ENCODE results near the gene MAGI1. TPM values are rescaled to one million over a fixed set of nuclear protein-coding genes. Genes with fewer than 3 reads are reported as not detected.

The MAGI1 gene
- total RNA-seq, 3 donors from 2014 or later (not counting 1 experiment from before 2014, with no cell fraction given): not detected

DNA sequence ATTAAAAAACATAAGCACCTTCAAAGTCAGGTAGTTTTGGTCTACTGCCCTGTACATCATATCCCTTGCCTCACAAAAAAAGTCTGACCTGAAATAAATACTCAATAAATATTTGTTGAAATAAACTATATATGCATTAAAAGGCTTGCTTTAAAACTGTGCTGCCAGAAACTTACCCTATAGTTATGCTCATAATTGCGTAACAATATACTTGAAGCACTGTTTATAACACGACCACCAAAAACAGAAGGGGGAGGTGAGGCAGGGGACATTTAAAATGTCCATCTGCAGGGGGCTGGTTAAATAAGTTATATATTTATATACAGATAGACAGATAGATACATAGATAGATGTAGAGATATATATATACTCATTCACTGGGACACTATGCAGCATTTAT, 549.5 kb downstream of the MAGI1 start:
- no peak overlapping the region for H3K4me3 Mint-ChIP-seq
- H3K9me3 Mint-ChIP-seq: peaks cover 9 to 12% of the 10 kb centered on the region in 2 donors
- no peak overlapping the region for H3K27ac Mint-ChIP-seq
- intact Hi-C loops (cut with micrococcal nuclease): no loop called here
- no peaks in the 10 kb centered on the region for H3K4me1 Mint-ChIP-seq
- H3K4me3 ChIP-seq (ENCODE audit: low read length): no peak overlapping the region
- ATAC-seq (no peak), DNase-seq (no peak)
- H3K9me3 ChIP-seq (ENCODE audit: control insufficient read depth, insufficient read depth, low read length): no peaks in the 10 kb centered on the region
- H3K36me3 Mint-ChIP-seq: no peaks in the 10 kb centered on the region
- H3K36me3 ChIP-seq (ENCODE audit: control insufficient read depth, insufficient read depth, low read length): no peaks in the 10 kb centered on the region
- H3K27me3 ChIP-seq (ENCODE audit: control insufficient read depth, insufficient read depth, low read length): no peaks in the 10 kb centered on the region
- H3K27ac ChIP-seq (ENCODE audit: low read length): no peak overlapping the region
- TF ChIP-seq CTCF (IDR thresholded peaks at IDR 0.05): no peak
- H3K27me3 Mint-ChIP-seq (ENCODE audit: low read depth in 2 of 2): no peaks in the 10 kb centered on the region
- no CpG with 5 or more reads among the region's 2 CpGs for WGBS (ENCODE audit: insufficient coverage)
- H3K4me1 ChIP-seq (ENCODE audit: control insufficient read depth, insufficient read depth, low read length): no peaks in the 10 kb centered on the region

- no peak for DNase-seq
- Histone ChIP-seq H3K27ac (ENCODE audit: low read length) (no peak overlapping the region), H3K4me1 (ENCODE audit: control insufficient read depth, insufficient read depth, low read length) (no peaks in the 10 kb centered on the region), H3K9me3 (ENCODE audit: control insufficient read depth, insufficient read depth, low read length) (no peaks in the 10 kb centered on the region), H3K4me3 (ENCODE audit: low read length) (no peak overlapping the region), H3K27me3 (ENCODE audit: control insufficient read depth, insufficient read depth, low read length) (no peaks in the 10 kb centered on the region), H3K36me3 (ENCODE audit: control insufficient read depth, insufficient read depth, low read length) (no peaks in the 10 kb centered on the region)
- TF ChIP-seq CTCF (IDR thresholded peaks at IDR 0.05): no peak
- no peaks in the 10 kb centered on the region for H3K4me1 Mint-ChIP-seq
- no peak overlapping the region for H3K4me3 Mint-ChIP-seq
- H3K27ac Mint-ChIP-seq: no peak overlapping the region
- no peak for ATAC-seq
- WGBS (ENCODE audit: insufficient coverage): 73% methylated on average over 3 of the region's 3 CpGs
- H3K27me3 Mint-ChIP-seq (ENCODE audit: low read depth in 2 of 2): no peaks in the 10 kb centered on the region
- peaks cover 7 to 8% of the 10 kb centered on the region in 2 donors for H3K9me3 Mint-ChIP-seq
- intact Hi-C loops (cut with micrococcal nuclease): no loop called here
- H3K36me3 Mint-ChIP-seq: no peaks in the 10 kb centered on the region
Observed at GRCh38 chr3:65485826-65486469, 552.8 kb downstream of the MAGI1 start.

GRCh38 chr3:65484964-65485363, 553.8 kb downstream of the MAGI1 start:
- no peak overlapping the region for H3K27ac ChIP-seq (ENCODE audit: low read length)
- H3K4me1 ChIP-seq (ENCODE audit: control insufficient read depth, insufficient read depth, low read length): no peaks in the 10 kb centered on the region
- Mint-ChIP-seq H3K4me3 (no peak overlapping the region), H3K9me3 (peaks cover 7 to 8% of the 10 kb centered on the region in 2 donors), H3K36me3 (no peaks in the 10 kb centered on the region), H3K27ac (no peak overlapping the region), H3K27me3 (ENCODE audit: low read depth in 2 of 2) (no peaks in the 10 kb centered on the region), H3K4me1 (no peaks in the 10 kb centered on the region)
- H3K36me3 ChIP-seq (ENCODE audit: control insufficient read depth, insufficient read depth, low read length): no peaks in the 10 kb centered on the region
- DNase-seq (no peak), ATAC-seq (no peak)
- H3K9me3 ChIP-seq (ENCODE audit: control insufficient read depth, insufficient read depth, low read length): no peaks in the 10 kb centered on the region
- H3K4me3 ChIP-seq (ENCODE audit: low read length): no peak overlapping the region
- WGBS (ENCODE audit: insufficient coverage): 92% methylated on average over 3 of the region's 3 CpGs
- intact Hi-C loops (cut with micrococcal nuclease): no loop called here
- no peaks in the 10 kb centered on the region for H3K27me3 ChIP-seq (ENCODE audit: control insufficient read depth, insufficient read depth, low read length)
- no peak for TF ChIP-seq CTCF (IDR thresholded peaks at IDR 0.05)

DNA sequence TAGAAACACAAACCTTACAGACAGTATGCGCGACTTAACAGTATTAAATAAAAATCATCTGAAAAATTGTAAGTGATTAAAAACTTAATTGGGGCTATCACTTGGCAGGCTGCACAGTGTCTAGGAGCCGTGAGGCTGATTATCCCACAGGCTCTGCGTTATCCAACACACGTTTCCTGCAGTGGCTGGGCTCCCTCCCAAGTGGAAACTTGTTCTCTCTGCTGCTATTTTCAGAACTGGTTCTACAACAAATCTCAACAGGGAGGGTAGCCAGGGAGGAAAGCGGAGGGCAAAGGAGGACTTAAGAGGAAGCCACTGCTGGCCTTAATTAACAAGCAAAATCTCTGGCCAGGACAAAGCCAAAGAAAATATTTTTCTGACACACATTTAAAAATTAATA, 555.2 kb downstream of the MAGI1 start:
- Histone ChIP-seq H3K27me3 (ENCODE audit: control insufficient read depth, insufficient read depth, low read length) (no peaks in the 10 kb centered on the region), H3K4me1 (ENCODE audit: control insufficient read depth, insufficient read depth, low read length) (no peaks in the 10 kb centered on the region), H3K36me3 (ENCODE audit: control insufficient read depth, insufficient read depth, low read length) (no peaks in the 10 kb centered on the region), H3K27ac (ENCODE audit: low read length) (no peak overlapping the region), H3K4me3 (ENCODE audit: low read length) (no peak overlapping the region), H3K9me3 (ENCODE audit: control insufficient read depth, insufficient read depth, low read length) (no peaks in the 10 kb centered on the region)
- Mint-ChIP-seq H3K27ac (no peak overlapping the region), H3K9me3 (peaks cover 4 to 5% of the 10 kb centered on the region in 2 donors), H3K4me3 (no peak overlapping the region), H3K4me1 (no peaks in the 10 kb centered on the region), H3K27me3 (ENCODE audit: low read depth in 2 of 2) (no peaks in the 10 kb centered on the region), H3K36me3 (no peaks in the 10 kb centered on the region)
- DNase-seq: no peak
- no peak for ATAC-seq
- WGBS (ENCODE audit: insufficient coverage): 85% methylated on average over 4 of the region's 6 CpGs
- TF ChIP-seq CTCF (IDR thresholded peaks at IDR 0.05): no peak
- intact Hi-C loops (cut with micrococcal nuclease): no loop called here

Measured in natural killer cell (primary cell).